GM19351 (cell line): Measurements from ENCODE around the gene HOXD4.
A peak's percentile ranks its signal among the peaks of the same experiment; 100 is the strongest.

Source experiments
- ATAC-seq: cut with Tn5 transposase; IDR thresholded peaks from one replicate; pipeline ENCODE4 v1.9.1; 2021; ENCODE audit warnings: mild to moderate bottlenecking, moderate library complexity; ENCODE audit not compliant: unreplicated experiment

The HOXD4 gene

DNA sequence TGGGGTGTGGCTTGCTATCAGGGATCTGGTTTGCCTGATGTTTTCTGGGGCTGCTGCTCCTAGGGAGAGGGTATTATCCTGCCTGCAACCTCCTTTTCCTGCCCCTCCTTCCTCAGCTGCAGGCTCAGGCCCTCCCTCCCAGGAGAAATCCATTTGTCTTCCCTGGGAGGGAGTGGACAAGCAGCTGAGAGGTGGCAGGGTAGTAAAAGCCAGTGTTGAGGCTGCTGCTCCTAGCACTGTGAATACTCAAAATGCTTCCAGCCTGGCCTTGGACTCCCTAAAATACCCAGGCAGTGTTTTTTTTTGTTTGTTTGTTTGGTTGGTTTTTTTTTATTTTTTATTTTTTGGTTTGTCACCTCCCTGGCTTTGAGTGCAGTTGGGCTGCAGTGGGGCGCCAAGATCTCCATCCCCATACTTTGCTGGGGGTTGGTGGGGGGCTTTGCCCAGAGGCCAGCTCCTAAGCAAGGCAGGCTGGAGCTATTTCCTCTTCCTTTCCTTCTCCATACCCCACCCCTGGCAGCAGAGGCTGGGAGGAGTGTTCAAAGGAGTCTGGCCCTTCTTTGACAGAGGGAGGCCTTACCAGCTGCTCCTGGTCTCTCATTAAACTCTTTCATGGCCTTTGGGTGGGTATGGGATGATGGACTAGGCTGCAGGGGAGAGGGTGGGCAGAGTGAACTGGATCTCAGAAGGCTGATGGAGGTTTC, 19.4 kb downstream of the HOXD4 start:
- ATAC-seq = no peak

DNA sequence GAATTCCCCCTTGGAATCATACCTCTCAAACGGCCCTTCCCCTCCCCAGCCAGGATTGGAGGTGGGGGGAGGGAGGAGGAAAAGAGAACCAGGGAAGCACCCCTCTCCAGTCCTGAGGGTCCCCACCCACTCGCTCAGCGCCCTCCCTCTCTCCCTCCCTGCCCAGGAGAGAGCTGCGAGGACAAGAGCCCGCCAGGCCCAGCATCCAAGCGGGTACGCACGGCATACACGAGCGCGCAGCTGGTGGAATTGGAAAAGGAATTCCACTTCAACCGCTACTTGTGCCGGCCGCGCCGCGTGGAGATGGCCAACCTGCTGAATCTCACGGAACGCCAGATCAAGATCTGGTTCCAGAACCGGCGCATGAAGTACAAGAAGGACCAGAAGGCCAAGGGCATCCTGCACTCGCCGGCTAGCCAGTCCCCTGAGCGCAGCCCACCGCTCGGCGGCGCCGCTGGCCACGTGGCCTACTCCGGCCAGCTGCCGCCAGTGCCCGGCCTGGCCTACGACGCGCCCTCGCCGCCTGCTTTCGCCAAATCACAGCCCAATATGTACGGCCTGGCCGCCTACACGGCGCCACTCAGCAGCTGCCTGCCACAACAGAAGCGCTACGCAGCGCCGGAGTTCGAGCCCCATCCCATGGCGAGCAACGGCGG, 20.1 kb downstream of the HOXD4 start:
- no peak for ATAC-seq

DNA sequence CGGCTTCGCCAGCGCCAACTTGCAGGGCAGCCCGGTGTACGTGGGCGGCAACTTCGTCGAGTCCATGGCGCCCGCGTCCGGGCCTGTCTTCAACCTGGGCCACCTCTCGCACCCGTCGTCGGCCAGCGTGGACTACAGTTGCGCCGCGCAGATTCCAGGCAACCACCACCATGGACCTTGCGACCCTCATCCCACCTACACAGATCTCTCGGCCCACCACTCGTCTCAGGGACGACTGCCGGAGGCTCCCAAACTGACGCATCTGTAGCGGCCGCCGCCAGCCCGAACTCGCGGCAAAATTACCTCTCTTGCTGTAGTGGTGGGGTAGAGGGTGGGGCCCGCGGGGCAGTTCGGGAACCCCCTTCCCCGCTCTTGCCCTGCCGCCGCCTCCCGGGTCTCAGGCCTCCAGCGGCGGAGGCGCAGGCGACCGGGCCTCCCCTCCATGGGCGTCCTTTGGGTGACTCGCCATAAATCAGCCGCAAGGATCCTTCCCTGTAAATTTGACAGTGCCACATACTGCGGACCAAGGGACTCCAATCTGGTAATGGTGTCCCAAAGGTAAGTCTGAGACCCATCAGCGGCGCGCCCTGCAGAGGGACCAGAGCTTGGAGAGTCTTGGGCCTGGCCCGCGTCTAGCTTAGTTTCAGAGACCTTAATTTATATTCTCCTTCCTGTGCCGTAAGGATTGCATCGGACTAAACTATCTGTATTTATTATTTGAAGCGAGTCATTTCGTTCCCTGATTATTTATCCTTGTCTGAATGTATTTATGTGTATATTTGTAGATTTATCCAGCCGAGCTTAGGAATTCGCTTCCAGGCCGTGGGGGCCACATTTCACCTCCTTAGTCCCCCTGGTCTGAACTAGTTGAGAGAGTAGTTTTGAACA, 20.9 kb downstream of the HOXD4 start:
- ATAC-seq = no peak

DNA sequence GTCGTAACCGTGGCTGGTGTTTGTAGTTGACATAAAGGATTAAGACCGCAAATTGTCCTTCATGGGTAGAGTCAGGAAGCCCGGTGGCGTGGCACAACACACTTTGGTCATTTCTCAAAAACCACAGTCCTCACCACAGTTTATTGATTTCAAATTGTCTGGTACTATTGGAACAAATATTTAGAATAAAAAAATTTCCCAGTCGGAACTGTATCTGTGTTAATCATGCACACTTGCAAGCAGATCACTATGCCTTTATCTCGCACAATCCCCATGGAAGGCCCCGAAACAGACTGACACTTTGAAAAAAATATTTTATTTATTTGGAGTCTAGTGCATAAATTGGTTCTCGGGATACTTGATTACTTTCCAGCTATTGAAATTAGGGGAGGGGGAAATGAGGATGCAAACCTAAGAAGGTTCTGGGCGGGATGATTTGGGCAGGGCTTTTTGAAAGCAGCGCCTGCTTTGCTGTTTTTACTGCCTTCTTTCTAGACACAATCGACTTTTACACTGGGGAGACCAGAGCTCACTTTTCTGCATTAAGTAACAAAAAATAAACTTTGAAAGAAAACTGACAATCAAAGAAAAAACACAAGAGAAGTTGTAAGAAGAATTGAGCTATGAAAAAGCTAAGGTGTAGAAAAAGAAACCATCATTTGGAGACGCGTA, 21.7 kb downstream of the HOXD4 start:
- no peak for ATAC-seq

DNA sequence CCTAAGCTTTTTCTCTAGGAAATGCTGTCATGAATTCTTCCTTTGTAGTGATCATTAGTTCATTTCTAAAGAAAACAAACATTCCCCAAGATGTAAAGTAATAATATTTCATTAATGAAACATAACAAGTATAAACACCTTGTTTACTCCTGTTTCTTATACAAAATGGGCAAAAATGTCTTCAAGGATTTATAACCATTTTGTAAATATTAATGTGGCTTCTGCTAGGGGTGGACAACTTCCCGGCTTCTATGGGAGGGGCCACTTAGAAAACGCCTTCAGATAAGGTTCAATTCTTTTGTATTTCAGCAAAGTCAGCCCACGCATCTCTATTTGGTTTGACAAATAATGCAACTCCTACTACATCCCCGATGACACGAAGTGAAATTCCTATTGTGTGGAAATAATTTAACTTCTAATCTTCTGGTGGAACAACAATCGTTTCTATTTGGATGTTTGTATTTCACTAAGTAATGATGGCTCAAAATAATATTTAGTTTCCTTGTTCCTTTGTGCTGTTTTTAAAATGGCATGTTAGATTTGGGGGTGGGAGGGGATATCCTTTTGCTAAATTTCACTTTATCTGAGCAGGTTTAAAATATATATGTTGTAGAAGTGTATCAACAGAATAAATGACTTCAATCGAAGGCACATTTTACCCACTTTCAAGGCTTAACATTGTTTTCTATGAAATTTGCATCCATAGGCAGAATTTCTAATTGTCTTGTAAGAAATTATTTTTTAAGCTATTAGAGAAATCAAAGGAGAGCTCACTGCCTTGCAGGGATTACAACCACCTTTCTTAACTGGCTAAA, 22.4 kb downstream of the HOXD4 start:
- ATAC-seq = no peak

DNA sequence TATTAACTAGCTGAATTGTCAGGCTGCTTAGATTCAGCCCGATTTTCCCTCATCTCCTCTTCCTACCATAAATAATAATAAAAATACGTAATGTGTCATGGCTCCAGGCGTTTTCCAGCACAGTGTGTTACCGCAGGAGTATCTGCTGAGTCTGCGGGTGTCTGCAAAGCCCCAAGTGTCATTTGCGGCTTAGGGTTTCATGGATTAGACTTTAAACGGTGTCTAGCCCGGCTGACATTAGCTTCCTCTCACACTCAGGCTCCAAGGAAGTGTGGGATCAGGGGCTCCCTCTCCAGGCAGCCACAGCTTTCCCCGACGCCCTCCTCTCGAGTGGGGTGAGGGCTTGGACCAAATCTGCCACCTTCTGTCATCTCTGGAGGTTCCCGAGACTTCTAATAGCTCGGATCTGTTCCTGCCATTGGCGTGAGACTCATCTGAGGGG, 23.1 kb downstream of the HOXD4 start:
- no peak for ATAC-seq

DNA sequence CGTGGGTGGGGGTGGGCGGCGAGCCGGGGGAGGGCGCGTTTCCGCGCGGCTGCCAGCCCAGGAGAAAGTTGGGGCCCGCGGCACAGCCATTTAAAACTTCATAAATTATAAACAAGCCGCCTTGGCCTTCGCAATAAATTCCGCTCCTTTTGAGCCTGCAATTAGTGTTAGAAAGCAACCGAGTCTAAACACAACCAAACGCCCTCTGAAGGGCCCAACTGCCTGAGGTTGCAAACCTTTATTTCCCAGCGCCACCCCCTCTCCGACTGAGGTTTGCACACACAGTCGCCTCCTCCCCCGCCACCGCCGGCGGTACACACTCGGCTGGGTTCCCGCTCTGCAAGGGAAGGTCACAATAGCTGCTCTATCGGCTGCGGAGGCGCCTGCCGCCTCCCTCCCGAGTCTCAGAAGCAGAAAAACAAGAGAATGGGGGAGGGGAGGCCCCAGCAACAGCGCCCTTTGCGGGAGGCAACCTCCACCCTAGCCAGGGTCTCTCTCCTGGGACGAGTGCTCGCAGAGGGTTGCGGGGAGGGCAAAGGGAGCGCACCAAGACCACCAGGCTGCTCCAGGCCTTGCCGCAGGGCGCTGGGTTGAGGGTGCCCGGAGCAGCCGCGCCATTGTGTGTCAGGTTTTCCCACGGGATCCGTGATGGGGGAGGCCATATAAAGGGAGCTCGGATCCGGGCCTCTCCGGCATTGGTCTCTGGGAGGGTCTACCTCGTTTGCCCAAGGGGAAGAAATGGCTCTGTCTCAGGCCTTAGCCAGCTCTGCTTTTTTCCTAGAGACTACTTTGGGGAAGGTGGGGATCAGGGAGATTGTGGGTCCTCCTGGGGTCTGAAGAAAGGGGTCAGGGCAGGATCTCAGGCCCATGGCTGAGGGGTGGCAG, 23.7 kb downstream of the HOXD4 start:
- ATAC-seq = no peak

DNA sequence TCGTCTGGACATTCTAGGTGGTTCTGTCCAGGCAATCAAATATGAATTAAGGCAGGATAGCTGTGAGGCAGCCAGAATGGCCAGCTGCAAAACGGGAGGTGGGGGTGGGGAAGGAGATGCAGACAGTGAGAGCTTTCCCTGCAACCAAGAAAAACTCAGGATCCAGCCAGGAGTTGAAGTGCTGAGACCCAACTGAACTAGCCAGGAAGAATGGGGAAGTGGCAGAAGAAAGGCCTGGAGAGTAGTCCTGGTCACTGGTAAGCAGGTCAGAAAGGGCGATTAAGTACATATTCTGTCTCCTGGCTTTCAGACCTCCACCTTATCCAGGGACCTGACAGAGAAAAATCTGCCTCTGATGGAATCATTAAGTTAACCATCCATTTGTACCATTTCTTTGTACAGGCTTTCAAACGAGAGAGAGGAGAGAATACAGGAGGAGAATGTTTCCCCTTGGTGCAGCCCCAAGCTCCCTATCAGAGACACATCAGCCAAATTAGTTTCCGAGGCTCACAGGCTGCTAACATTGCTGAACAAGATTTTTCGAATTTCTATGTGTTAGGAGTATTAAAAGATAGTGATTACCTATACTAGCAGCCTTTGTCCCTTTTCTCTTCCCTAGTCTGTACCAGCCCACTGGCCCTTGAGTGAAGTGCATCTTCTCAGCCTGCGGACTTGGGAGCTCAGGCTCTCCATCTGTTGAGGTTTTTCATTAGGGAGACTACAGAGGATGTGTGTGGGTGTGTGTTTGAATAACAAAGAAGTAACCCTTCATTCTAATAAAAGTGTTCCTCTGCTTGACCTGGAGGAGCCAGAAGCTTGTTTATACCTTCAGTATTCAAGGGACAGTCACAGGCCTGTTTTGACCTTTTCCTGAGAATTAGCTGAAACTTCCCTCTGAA, 24.6 kb downstream of the HOXD4 start:
- no peak for ATAC-seq

DNA sequence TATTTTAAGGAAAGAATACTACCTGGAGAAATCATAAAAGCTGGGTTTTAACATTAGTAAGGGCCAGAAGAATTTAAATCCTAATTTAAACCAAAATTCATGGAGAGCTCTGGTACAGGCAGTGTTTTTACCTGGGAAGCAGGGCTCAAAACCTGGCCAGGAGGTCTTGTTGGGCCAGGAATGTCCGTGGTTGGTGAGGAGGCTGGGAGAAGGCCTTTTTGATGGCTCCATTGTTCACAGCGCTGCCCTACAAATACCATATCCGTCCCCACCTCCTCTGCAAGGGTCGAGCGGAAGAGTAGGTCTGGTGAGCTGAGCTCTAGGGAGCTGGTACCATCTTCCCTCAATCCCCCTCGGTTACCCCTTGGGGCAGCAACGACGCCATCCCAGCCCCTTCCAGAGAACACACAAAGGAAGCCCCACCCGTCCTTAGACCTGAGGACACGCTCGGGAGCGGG, 26.3 kb downstream of the HOXD4 start:
- no peak for ATAC-seq

DNA sequence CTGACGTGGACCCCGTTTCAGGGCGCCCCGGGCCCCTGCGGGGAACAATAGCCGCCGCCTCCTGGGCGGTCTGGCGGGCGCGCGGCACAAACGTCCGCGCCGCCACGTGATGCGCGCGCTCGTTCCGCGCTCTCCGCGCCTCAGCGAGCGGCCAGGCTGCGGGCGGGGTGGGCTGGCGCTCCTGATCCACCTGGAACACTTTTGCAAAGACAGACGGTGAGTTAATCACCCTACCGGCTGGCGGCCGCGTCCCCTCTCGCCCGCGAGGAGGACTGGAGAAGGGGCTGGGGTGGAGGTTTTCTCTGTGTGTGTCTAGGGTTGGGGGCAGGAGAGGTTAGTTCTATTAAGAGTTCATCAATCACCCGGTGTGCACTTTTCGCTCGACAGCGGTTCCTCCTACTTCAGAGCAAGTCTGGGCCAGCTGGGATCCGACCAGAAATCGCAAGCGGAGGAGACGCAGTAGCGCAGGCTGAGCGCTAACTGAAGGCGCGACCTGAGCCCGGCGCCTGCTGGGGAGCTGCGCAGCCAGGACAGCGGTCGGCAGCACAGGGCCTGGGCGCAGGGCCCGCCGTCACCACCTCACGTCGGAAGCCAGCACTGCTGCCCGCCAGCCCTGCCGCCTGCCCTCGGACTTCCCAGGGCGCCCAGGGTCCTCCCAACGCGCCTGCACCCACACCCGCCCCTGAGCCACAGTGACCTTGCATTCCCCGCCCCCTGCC, 26.8 kb downstream of the HOXD4 start:
- peak; percentile 40 for ATAC-seq

DNA sequence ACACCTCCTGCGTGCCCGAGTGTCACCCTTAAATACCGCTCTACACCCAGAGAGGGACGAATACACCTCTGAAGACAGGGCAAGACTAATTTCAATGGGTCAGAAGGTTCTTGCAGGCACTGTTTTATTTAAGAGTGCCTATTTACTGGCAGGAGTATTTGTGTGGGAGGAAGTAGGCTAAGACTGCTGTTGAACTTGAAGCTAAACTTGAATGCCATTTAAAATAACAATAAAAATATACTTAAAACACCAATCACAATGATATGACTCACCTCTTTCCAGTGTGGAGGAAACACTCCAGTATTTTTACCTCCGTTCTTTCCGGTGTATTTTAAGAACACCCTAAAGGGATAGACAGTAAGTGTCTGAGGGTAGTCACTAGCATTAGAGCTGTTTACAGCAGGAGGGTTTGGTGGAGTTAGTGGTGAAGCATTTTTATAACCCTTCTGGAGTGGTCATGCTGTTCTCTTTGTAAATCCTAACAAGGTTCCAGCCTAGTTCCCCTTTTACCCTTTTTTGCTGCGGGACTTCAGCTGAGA, 27.5 kb downstream of the HOXD4 start:
- ATAC-seq = peak; percentile 31

DNA sequence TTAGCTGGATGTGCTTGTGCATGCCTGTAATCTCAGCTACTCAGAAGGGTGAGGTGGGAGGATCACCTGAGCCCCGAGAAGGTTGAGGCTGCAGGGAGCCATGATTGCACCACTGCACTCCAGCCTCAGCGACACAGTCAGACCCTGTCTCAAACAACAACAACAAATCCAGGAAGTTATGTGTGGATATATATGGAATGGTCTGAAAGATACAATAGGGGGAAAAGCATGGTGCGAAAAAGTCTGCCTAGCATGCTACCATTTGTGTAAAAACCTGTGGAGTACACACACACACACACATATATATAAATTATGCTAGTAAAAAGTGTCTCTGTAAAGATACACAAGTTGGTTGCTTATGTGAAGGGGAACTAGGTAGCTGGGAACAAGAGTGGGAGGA, 30.2 kb downstream of the HOXD4 start:
- no peak for ATAC-seq

DNA sequence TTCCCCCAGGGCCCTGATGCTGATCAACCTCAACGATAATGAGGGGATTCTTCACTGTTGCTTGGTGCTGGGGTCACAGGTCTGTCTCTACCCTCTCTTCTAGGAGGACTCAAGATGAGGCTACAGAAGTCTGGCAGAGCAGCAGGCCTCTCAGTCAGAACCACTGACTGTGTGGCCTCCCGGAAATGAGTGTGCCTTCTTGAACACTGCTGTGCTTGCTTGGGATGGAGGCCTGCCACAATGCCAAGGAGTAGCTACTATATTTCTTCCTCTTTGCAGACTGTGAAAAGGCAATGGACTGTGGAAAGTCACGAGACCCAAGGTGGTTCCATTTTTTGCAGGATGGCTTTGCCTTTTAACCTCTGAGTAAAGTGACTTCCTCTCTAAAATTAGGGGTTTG, 31.3 kb downstream of the HOXD4 start:
- ATAC-seq = no peak

DNA sequence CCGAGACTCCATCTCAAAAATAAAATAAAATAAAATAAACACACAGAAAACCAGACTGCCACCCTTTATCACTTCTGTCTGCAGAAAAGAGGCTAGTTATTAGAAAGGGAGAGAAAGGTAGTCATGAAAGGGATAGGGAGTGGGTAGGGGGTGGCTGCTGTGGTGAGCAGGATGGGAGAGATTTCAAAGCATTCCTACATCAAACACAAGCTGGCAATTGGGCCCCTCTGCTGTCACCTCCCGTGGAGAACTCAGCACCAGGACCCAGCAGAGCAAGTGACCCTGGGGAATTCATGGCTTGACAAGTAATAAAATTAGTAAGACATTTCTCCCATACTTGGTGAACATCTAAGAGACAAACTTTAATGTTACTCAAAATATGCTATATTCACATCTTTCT, 33.4 kb downstream of the HOXD4 start:
- ATAC-seq = no peak

DNA sequence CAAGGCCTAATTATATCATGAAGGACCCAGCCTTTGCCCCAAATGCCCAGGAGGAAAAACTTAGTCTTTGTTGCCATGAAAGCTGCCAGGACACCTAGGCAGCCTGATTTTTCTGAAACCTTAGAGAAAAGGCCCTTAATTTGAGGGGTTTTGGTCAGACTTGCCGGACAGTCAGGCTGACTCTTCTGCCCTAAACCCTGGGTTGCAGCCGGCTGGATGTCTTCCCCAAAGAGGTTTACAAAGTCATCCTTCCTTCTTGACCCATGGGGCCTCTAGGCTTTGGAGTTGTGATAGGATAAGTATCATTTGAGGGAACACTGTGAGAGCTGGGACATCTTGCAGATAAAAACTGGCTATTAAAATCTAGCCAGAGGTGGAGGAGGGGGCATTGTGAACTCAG, 34.7 kb downstream of the HOXD4 start:
- ATAC-seq = no peak

DNA sequence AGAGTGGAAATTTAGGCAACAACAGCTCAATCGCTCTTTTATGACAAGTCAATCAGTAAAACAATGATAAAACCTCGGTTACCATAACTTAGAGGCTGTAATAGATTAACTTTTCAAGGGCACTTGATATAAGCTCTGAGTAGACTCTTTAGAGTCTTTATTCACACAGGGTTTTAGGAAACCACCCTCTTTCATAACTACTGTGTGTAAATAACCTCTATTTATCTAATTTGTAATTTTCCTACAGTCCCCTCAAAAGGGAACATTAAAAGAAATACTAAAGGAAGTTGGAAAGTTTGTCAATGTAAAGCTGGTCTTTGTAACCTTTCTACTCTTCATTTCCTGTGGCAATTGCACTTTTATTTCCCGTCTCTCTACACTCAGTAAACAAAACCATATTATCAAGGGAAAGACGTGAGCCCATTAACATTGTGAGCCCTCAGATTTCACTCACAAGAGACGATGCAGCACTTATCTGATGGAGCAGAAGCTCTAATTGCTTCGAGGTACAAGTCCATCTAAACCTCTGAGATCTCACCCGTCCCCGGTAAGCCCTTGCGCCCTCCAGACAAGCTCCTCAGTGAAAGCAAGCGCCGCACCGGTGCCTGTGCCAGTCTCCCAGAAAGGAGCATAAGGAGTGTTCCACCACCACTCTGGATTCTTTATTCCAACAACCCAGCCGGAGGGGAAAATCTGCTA, 36.0 kb downstream of the HOXD4 start:
- no peak for ATAC-seq
